GM12878 (cell line): ENCODE data around the gene DCBLD1. TPM values are rescaled to one million over a fixed set of nuclear protein-coding genes. Genes with fewer than 3 reads are reported as not detected.

Experiments used
- ATAC-seq: fragments of 200-7000 bp; cut with Tn5 transposase; 3 replicates; pipeline ENCODE4 v1.9.1; 2020; ENCODE audit warnings: mild to moderate bottlenecking, moderate library complexity
- BruUV-seq: library from RNA; stranded (reverse); fragments of 400-500 nt; replicated peaks from 2 replicates; lab custom pipeline; 2021; lab: Mats Ljungman, UMichigan
- CTCF ChIA-PET: fragments of 300-600 bp; sonication (Branson Sonifier 250); formaldehyde crosslinking; extraction: SDS; loops from one replicate; lab custom pipeline; 2021; ENCODE audit warnings: inconsistent platforms; lab: Yijun Ruan, JAX
- POLR2A ChIA-PET: fragments of 350-600 bp; formaldehyde crosslinking; extraction: SDS; loops from one replicate; lab custom pipeline; 2021; ENCODE audit warnings: inconsistent platforms; lab: Charles Lee
- RAD21 ChIA-PET: fragments of 300-600 bp; sonication (Branson Sonifier 250); formaldehyde crosslinking; loops from one replicate; lab custom pipeline; 2023; ENCODE audit warnings: antibody characterized with exemption; ENCODE audit not compliant: unreplicated experiment; lab: Charles Lee
- SMC1A ChIA-PET: fragments of 300-600 bp; sonication (Branson Sonifier 250); formaldehyde crosslinking; loops from one replicate; lab custom pipeline; 2023; ENCODE audit not compliant: unreplicated experiment, uncharacterized antibody; lab: Charles Lee
- DNase-seq: peaks from one replicate; pipeline ENCODE4 v3.0.0-alpha.2; 2011; ENCODE audit warnings: low read depth, low spot score
- FAIRE-seq: peaks from 3 replicates; lab custom pipeline; 2011; peaks lifted over from hg19 to GRCh38; lab: Jason Lieb, UNC
- H2AFZ ChIP-seq: 2 replicates; pipeline ENCODE4 v1.6.0; 2011; ENCODE audit warnings: low read depth, low read length, control low read depth; ENCODE audit not compliant: control insufficient read depth
- H3K27ac ChIP-seq: 2 replicates; pipeline ENCODE4 v1.5.1; 2011; ENCODE audit warnings: control low read depth; ENCODE audit not compliant: control insufficient read depth, insufficient read depth
- H3K27me3 ChIP-seq, 2 experiments: replicated peaks in 1 of 2; 2 replicates each; pipeline versions ENCODE4 v1.6.0 to v1.6.1; 2011; ENCODE audit warnings: low read length in 1 of 2; ENCODE audit not compliant: control insufficient read depth in 2 of 2, insufficient read depth in 2 of 2
- H3K36me3 ChIP-seq, 2 experiments: 2 replicates each; pipeline ENCODE4 v1.5.1; 2011; ENCODE audit warnings: low read length in 1 of 2; ENCODE audit not compliant: control insufficient read depth in 2 of 2, insufficient read depth in 2 of 2
- H3K4me1 ChIP-seq: 2 replicates; pipeline ENCODE4 v1.6.1; 2011; ENCODE audit warnings: mild to moderate bottlenecking, low read length, moderate library complexity, mixed read lengths; ENCODE audit not compliant: control insufficient read depth, insufficient read depth
- H3K4me2 ChIP-seq: 2 replicates; pipeline ENCODE4 v1.6.0; 2011; ENCODE audit warnings: control low read depth; ENCODE audit not compliant: control insufficient read depth, insufficient read depth
- H3K4me3 ChIP-seq: fragments of 200-600 bp; sonication (generic); 2 replicates; pipeline ENCODE4 v1.5.1; 2016
- H3K79me2 ChIP-seq: 2 replicates; pipeline ENCODE4 v1.6.0; 2011; ENCODE audit warnings: low read length; ENCODE audit not compliant: control insufficient read depth, insufficient read depth
- H3K9ac ChIP-seq: 2 replicates; pipeline ENCODE4 v1.8.0; 2011; ENCODE audit warnings: low read length, control low read depth, mixed read lengths; ENCODE audit not compliant: control insufficient read depth, insufficient read depth
- H3K9me3 ChIP-seq: replicated peaks from 3 replicates; pipeline ENCODE4 v1.5.1; 2011; ENCODE audit warnings: mild to moderate bottlenecking, low read length; ENCODE audit not compliant: control insufficient read depth, insufficient read depth
- H4K20me1 ChIP-seq: 2 replicates; pipeline ENCODE4 v1.6.0; 2011; ENCODE audit not compliant: control insufficient read depth, insufficient read depth
- EGR1 ChIP-seq, 2 experiments: IDR thresholded peaks; 1 replicate in 1 of 2; 2 replicates in 1 of 2; pipeline ENCODE4 v1.6.1; 2011 to 2012; ENCODE audit warnings: low read depth in 2 of 2, low read length in 2 of 2, borderline replicate concordance in 1 of 2, mild to moderate bottlenecking in 1 of 2, moderate library complexity in 1 of 2
- ETV6 ChIP-seq, 2 experiments: fragments of 450-650 bp in 1 of 2; IDR thresholded peaks in 1 of 2; conservative IDR thresholded peaks in 1 of 2; 2 replicates each; pipeline ENCODE4 v1.6.1; 2014; ENCODE audit warnings: antibody characterized with exemption in 1 of 2, borderline replicate concordance in 1 of 2, low read depth in 1 of 2, mild to moderate bottlenecking in 1 of 2, moderate library complexity in 1 of 2
- IKZF1 ChIP-seq: fragments of 450-650 bp; conservative IDR thresholded peaks from 2 replicates; pipeline ENCODE4 v1.6.1; 2017; ENCODE audit warnings: antibody characterized with exemption, mild to moderate bottlenecking
- NBN ChIP-seq: fragments of 450-650 bp; IDR thresholded peaks from 2 replicates; pipeline ENCODE4 v1.6.1; 2016
- PML ChIP-seq: IDR thresholded peaks from 2 replicates; pipeline ENCODE4 v1.6.1; 2012; ENCODE audit warnings: low read length, inconsistent platforms
- POLR2AphosphoS2 ChIP-seq: IDR thresholded peaks from 2 replicates; pipeline ENCODE4 v1.6.1; 2011; ENCODE audit warnings: low read depth, mild to moderate bottlenecking, low read length, improper control_type of control experiment, moderate library complexity
- RBBP5 ChIP-seq: fragments of 200-600 bp; sonication (generic); conservative IDR thresholded peaks from 2 replicates; pipeline ENCODE4 v1.6.1; 2016
- ZNF24 ChIP-seq: fragments of 450-650 bp; IDR thresholded peaks from 2 replicates; pipeline ENCODE4 v1.6.1; 2017; ENCODE audit warnings: antibody characterized with exemption, mild to moderate bottlenecking
- ZZZ3 ChIP-seq: IDR thresholded peaks from 2 replicates; pipeline ENCODE4 v1.6.1; 2011; ENCODE audit warnings: low read depth; ENCODE audit not compliant: control insufficient read depth, insufficient read length
- WGBS: methylation state at CpG from one replicate; pipeline ENCODE4 v1.1.6; 2016; ENCODE audit warnings: low lambda C conversion rate; ENCODE audit not compliant: insufficient replicate concordance, insufficient coverage; ENCODE audit errors: missing lambda C conversion rate; 5-methylcytosine and 5-hydroxymethylcytosine counted together
- in situ Hi-C: fragments of 300-500 bp; cut with MboI; formaldehyde crosslinking; loops from 9 replicates; pipeline ENCODE4 v1.14.3; 2018; ENCODE audit warnings: mixed read lengths
- intact Hi-C: fragments of 100-400 bp; cut with micrococcal nuclease; formaldehyde crosslinking; loops from one replicate; pipeline ENCODE4 v1.14.2; 2022; ENCODE audit not compliant: unreplicated experiment
- polyA plus RNA-seq, 11 experiments: library from polyadenylated mRNA; depleted of rRNA in 4 of 11; unstranded in 6 of 11; stranded (reverse) in 5 of 11; fragments of >200 nt; fragmentation: Nextera tagmentation in 4 of 11; fragmentation: Illumina TruSeq in 1 of 11; extraction: Ambion mirVana in 4 of 11; extraction: Trizol in 1 of 11; gene quantifications; 1 replicate in 1 of 11; 2 replicates in 10 of 11; pipeline versions ENCODE4 v1.2.1 to v1.2.3, GENCODE V29; 2011 to 2016; ENCODE audit warnings: inconsistent platforms in 2 of 11, missing spikeins in 2 of 11, low read depth in 1 of 11
- total RNA-seq, 4 experiments: library from RNA; depleted of rRNA in 3 of 4; stranded (reverse); fragments of >200 nt in 3 of 4; fragmentation: Illumina TruSeq in 1 of 4; extraction: Trizol in 1 of 4; gene quantifications; 2 replicates each; pipeline versions ENCODE4 v1.2.1 to v1.2.3, GENCODE V29; 2013 to 2021
- TF ChIP-seq, protein P1 (sequence below): fragments of 450-650 bp; formaldehyde crosslinking; IDR thresholded peaks from 2 replicates; pipeline ENCODE4 v1.5.0; 2022; ENCODE audit warnings: mild to moderate bottlenecking, missing genetic modification characterization
- TF ChIP-seq, protein P2 (sequence below): fragments of 450-650 bp; IDR thresholded peaks from 2 replicates; pipeline ENCODE4 v1.6.1; 2014; ENCODE audit warnings: mild to moderate bottlenecking
- TF ChIP-seq, protein P3 (sequence below): IDR thresholded peaks from 2 replicates; pipeline ENCODE4 v1.6.1; 2012; ENCODE audit warnings: low read depth, low read length, improper control_type of control experiment
- TF ChIP-seq, protein P4 (sequence below): fragments of 450-650 bp; IDR thresholded peaks from 2 replicates; pipeline ENCODE4 v1.6.1; 2017; ENCODE audit warnings: borderline replicate concordance

Gene DCBLD1
- total and polyA plus RNA-seq, 10 of the 15 experiments (the other 5 are each of a cell fraction or from before 2014, with no cell fraction given): 0.92 to 9.2 (median 8.3) TPM

DNA sequence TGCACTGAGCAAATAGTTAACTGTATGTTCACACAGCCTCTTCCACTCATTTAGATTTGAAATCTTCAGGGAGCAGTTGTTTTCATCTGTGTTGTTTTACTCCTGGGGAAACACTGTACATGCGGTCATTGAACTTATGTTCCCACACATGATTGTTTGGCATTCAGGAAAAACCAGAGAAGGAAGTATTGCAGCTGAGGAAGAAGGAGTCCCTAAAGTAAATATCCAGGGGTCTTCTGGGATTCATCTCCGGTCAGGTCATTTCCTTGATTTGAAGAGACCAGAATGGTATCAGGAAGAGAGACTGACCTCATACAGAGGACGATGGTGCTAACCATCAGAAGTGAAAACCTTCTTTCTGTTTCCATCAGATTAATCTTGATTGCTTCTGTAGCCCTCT is 52.5 kb downstream of the DCBLD1 start:
- intact Hi-C loops: no loop called here
- in situ Hi-C loops: no loop called here
- TF ChIP-seq POLR2AphosphoS2 (no peak), PML (no peak), RBBP5 (no peak), ZZZ3 (no peak), ZNF24 (no peak), ETV6 (conservative IDR thresholded peaks at IDR 0.05 in 1 of 2, IDR thresholded peaks at IDR 0.05 in 1 of 2; ENCODE audit: borderline replicate concordance in 1 of 2, low read depth in 1 of 2) (no peak), EGR1 (IDR thresholded peaks at IDR 0.05; ENCODE audit: borderline replicate concordance in 1 of 2, low read depth in 2 of 2, low read length in 2 of 2) (no peak), IKZF1 (no peak), NBN (no peak)
- TF ChIP-seq, protein P1, sequence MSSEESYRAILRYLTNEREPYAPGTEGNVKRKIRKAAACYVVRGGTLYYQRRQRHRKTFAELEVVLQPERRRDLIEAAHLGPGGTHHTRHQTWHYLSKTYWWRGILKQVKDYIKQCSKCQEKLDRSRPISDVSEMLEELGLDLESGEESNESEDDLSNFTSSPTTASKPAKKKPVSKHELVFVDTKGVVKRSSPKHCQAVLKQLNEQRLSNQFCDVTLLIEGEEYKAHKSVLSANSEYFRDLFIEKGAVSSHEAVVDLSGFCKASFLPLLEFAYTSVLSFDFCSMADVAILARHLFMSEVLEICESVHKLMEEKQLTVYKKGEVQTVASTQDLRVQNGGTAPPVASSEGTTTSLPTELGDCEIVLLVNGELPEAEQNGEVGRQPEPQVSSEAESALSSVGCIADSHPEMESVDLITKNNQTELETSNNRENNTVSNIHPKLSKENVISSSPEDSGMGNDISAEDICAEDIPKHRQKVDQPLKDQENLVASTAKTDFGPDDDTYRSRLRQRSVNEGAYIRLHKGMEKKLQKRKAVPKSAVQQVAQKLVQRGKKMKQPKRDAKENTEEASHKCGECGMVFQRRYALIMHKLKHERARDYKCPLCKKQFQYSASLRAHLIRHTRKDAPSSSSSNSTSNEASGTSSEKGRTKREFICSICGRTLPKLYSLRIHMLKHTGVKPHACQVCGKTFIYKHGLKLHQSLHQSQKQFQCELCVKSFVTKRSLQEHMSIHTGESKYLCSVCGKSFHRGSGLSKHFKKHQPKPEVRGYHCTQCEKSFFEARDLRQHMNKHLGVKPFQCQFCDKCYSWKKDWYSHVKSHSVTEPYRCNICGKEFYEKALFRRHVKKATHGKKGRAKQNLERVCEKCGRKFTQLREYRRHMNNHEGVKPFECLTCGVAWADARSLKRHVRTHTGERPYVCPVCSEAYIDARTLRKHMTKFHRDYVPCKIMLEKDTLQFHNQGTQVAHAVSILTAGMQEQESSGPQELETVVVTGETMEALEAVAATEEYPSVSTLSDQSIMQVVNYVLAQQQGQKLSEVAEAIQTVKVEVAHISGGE (CRISPR knock-in tag): no peak
- TF ChIP-seq, protein P2, sequence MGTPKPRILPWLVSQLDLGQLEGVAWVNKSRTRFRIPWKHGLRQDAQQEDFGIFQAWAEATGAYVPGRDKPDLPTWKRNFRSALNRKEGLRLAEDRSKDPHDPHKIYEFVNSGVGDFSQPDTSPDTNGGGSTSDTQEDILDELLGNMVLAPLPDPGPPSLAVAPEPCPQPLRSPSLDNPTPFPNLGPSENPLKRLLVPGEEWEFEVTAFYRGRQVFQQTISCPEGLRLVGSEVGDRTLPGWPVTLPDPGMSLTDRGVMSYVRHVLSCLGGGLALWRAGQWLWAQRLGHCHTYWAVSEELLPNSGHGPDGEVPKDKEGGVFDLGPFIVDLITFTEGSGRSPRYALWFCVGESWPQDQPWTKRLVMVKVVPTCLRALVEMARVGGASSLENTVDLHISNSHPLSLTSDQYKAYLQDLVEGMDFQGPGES: no peak
- TF ChIP-seq, protein P3, sequence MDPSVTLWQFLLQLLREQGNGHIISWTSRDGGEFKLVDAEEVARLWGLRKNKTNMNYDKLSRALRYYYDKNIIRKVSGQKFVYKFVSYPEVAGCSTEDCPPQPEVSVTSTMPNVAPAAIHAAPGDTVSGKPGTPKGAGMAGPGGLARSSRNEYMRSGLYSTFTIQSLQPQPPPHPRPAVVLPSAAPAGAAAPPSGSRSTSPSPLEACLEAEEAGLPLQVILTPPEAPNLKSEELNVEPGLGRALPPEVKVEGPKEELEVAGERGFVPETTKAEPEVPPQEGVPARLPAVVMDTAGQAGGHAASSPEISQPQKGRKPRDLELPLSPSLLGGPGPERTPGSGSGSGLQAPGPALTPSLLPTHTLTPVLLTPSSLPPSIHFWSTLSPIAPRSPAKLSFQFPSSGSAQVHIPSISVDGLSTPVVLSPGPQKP: no peak
- TF ChIP-seq, protein P4, sequence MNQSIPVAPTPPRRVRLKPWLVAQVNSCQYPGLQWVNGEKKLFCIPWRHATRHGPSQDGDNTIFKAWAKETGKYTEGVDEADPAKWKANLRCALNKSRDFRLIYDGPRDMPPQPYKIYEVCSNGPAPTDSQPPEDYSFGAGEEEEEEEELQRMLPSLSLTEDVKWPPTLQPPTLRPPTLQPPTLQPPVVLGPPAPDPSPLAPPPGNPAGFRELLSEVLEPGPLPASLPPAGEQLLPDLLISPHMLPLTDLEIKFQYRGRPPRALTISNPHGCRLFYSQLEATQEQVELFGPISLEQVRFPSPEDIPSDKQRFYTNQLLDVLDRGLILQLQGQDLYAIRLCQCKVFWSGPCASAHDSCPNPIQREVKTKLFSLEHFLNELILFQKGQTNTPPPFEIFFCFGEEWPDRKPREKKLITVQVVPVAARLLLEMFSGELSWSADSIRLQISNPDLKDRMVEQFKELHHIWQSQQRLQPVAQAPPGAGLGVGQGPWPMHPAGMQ: no peak

More for the DNA sequence above, 52.5 kb downstream of the DCBLD1 start:
- 56% methylated on average over 3 of the region's 3 CpGs for WGBS
- no peak overlapping the region for H3K4me2 ChIP-seq
- ChIA-PET RAD21 (interaction anchor here (0.9 kb wide), 1 partner anchor 38 kb away, joined by 3 read pairs; no protein-coding TSS in a partner anchor), SMC1A (interaction anchor here (0.6 to 1.2 kb wide), 3 partner anchors 9 to 73 kb away, joined by 3 to 4 read pairs (median 3); no protein-coding TSS in a partner anchor), CTCF (interaction anchor here (0.9 to 1.4 kb wide), 3 partner anchors 17 to 85 kb away, joined by 3 to 4 read pairs (median 3); no protein-coding TSS in a partner anchor), POLR2A (no interaction called here)
- no peak overlapping the region for H3K27ac ChIP-seq
- ATAC-seq (no peak), DNase-seq (no peak), FAIRE-seq (no peak)
- no TSS peak for BruUV-seq
- H3K36me3 ChIP-seq: no peaks in the 10 kb centered on the region
- H2AFZ ChIP-seq: no peak overlapping the region
- H3K4me3 ChIP-seq: no peak overlapping the region
- H3K27me3 ChIP-seq: no peaks in the 10 kb centered on the region
- no peaks in the 10 kb centered on the region for H3K9me3 ChIP-seq
- H4K20me1 ChIP-seq: no peaks in the 10 kb centered on the region
- H3K4me1 ChIP-seq: no peaks in the 10 kb centered on the region
- no peak overlapping the region for H3K9ac ChIP-seq
- H3K79me2 ChIP-seq: no peaks in the 10 kb centered on the region
